ENCODE data around the gene RNF130.

RNF130 gene

GRCh38 chr5:180071531-180072255, at the start of gene RNF130:
TSS of gene RNF130 (minus strand) at chr5:180071759. CDS start at chr5:180071702, 57 bp downstream.
- peak; percentile 81 to 85 for DNase-seq (ENCODE audit: low read depth in 2 of 2)

DNA sequence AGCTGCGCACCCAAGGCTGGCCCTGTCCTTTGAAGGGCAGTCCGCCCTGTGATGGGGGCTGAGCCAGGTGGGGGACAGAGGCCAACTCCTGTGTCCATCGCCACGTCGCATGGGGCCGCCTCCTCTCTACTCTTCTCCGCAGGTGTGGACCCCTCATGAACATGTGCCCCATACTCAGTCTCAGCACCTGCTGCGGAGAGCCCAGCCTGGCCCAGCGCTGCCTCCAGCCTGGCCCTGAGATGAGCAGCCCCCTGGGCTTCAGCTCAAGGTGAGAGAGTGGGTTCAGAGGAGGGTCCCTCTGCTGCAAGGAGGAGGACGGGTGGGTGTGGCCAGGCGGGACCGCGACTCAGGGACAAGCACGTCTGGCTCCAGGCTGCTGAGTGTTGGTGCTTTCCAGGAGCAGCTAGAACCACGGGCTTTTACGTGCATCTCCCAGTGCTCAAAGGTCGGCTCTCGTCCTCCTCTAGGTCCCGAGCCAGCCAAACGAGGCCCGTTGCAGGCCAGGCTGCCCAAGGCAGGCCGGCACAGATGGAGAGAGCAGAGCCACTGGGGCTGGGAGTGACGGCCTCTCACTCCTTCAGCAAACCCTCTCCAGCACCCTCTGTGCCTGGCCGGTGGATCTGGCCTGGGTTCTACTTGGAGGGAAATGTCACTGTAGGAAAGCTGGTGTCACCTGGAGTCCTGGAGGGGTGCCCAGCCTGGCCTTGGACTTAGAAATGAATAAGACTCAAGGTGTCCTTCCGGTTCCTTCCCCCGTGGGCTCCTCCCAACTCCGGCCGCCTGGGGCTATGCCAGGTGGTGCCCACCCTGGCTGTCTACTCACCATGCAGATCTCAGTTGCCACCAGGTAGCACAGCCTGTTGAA, 48.9 kb upstream of the RNF130 start:
- DNase-seq (ENCODE audit: low read depth in 2 of 2) = no peak

- no peak for DNase-seq (ENCODE audit: low read depth in 2 of 2)
Measured at GRCh38 chr5:180119903-180120236, 48.3 kb upstream of the RNF130 start.

GRCh38 chr5:180119031-180119902, 47.7 kb upstream of the RNF130 start:
- no peak for DNase-seq (ENCODE audit: low read depth in 2 of 2)

DNA sequence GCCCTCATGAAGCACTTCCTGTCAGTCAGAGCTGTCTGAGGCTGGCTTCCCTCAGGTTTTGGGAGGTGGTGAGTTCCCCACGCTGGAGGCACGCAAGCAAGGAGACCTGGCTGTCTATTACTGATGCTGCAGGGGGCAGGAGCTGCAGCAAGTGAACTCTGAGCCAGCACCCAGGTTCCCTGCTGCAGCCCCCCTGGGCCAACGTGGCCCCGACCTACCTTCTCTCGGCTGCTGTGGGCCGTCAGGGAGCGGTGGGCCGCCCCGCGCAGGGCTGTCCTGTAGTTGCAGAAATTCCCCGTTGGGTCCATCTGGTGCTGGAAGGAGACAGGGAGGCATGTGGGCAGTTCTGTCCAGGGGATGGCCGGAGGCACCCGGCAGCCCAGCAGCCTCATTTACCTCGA, 46.8 kb upstream of the RNF130 start:
- no peak for DNase-seq (ENCODE audit: low read depth in 2 of 2)

DNA sequence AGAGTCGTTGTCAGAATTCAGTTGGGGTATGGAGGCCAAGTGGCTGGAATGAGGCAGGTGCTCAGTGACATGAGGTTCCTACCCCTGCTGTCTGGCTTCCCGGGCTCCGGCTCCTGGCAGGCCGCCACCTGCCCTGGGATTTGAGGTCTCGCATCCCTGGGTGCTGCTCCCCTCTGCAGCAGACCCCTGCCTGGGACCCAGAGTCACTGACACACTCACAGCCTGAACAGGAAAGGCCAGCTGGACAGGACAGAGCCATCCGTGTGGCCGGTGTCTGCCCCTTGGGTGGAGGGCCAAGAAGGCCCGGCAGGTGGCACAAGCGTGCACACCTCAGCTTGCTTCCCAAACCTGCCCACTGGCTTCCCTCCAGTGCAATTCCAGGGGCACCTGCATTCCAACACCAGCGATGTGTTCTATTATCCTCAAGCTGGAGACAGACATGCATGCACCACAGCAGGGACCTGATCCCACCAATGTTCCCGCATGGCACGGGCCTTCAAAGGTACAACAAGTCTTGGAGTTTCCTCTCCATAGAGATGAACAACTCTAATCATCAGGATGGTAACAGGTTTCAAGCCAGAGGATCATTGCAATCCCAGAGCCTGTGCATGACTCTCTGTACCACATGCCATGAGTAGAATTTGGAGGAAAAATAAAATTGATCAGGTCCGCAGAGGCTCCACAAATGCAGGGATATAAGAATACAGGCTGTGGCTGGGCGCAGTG, 45.6 kb upstream of the RNF130 start:
- DNase-seq (ENCODE audit: low read depth in 2 of 2) = no peak

DNA sequence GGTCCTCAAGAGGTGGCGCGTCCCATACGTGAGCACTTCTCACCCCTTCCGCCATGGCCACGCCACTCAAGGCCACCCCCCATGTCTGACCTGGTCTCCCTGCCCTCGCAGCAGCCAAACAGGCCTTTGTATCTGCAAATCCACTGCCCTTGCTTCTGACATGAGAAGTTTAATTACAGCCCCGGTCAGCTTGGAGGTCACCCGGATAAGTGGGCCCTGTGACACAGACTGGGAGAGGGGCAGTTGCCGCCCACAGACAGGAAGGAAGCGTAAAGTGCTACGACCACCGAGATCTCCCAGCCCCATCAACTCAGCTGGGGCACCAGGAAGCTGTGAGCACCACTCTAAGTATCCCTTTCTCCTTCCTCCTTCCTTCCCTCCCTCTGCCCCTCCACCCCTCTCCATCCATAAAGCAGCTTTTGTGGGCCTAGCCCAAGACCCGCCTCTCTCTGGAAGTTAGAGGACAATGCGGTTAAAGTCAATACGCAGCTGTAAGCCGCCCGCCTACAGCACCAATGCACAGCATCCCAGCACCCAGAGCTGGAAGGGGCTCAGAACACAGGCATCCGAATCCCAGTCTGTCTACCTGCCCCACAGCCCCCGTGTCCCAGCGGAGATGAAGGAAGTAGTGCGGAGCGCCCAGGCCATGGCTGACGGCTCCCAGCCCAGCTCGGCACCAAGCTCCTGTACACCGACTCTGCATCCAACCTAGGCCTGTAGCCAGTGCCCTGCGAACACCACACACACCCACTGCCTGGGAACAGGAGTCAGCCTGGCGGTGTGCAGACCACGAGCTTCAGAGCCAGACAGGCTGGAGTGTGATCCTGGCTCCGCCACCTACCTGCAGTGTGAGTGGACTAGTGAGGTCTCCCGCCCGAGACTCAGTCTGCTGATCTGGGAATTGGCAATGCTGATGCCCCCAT, 44.8 kb upstream of the RNF130 start:
- DNase-seq (ENCODE audit: low read depth in 2 of 2) = no peak

DNA sequence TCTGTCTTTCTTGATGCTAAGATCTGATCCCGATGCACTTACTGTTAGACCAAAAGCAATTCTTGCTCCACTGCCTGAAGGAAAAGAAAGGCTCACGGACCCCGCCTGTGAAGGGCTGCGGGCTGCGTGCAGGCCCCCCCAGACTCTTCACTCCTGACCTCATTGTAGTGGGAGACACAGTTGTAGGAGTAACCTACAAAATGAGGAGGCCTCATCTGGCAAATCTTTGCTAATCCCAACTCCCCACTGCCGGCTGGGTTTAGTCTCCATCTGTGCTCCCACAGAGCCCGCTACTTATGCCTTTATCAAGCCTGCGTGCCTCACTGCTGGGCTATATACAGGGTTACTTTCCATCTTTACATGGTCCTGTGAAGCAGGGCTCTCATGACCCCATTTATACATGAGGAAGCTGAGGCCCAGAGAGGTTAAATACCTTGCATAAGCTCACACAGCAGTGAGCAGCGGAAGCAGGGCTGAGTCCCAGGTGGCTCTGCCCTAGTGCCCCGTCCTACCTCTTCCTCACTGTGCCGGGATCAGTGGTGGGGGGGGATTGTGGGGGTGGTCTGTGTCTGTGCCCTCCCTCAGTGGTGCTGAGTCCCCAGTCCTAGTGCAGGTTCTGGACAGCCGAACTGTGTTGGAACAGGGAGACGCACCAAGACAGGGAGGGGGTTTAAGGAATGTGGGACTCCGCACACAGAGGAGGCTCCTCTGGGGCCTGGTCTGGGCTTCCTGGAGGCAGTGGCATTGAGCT, 43.9 kb upstream of the RNF130 start:
- DNase-seq (ENCODE audit: low read depth in 2 of 2) = no peak

DNA sequence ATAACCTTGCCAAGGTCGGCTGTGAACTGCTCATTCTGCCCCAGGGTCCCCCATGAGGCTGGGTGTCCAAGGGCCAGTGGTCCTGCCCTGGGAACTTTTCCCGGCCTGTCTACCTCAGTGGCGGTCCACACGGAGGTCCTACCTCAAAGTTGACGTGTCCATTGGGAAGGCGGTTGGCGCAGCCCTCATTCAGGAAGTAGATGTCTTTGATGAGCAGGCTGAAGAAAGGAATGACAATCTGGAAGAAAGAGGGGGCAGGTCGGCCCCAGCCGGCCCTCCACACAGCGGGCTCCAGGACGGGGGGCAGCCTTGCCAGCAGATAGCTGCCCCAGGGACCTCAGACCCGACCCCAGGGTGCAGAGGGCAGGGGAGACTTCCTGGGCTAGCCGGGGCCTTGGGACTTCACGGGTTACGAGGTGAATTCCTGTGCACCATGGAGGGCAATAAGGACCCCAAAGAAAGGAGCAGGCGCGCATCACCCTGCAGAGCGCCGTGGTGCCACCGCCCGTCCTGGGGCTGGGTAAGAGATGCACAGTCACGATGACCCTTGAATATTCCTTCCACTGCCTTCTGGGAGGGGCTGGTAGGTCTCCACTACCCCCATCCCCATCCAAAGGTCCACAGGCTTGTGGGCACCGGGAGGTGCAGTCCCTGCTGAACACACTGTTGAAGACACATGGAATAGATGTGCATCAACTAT, 42.9 kb upstream of the RNF130 start:
- DNase-seq (ENCODE audit: low read depth in 2 of 2) = no peak

GRCh38 chr5:180113660-180114303, 42.2 kb upstream of the RNF130 start:
- no peak for DNase-seq (ENCODE audit: low read depth in 2 of 2)

- no peak for DNase-seq (ENCODE audit: low read depth in 2 of 2)
Measured at GRCh38 chr5:180112181-180112861, 40.8 kb upstream of the RNF130 start.

- DNase-seq (ENCODE audit: low read depth in 2 of 2) = no peak
Measured at GRCh38 chr5:180111273-180112002, 39.9 kb upstream of the RNF130 start.

DNA sequence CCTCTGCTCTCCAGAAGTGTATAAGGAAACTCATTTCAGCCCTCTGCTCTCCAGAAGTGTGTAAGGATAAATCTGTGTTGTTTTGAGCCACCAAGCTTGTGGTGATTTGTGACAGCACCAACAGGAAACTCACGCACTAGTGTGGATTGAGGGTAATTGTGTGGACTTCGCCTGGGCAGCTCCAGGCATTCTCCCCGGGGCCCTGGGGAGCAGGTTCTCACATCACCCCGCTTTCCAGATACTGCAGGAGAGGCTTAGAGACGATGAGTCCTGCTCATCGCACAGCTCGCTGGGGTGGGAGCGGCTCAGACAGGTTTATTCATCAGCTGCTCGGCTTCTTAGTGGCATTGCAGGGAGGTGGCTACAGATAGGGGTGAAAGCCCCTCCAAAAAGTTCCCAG, 38.4 kb upstream of the RNF130 start:
- no peak for DNase-seq (ENCODE audit: low read depth in 2 of 2)

- no peak for DNase-seq (ENCODE audit: low read depth in 2 of 2)
Measured at GRCh38 chr5:180107005-180107404, 35.4 kb upstream of the RNF130 start.

DNA sequence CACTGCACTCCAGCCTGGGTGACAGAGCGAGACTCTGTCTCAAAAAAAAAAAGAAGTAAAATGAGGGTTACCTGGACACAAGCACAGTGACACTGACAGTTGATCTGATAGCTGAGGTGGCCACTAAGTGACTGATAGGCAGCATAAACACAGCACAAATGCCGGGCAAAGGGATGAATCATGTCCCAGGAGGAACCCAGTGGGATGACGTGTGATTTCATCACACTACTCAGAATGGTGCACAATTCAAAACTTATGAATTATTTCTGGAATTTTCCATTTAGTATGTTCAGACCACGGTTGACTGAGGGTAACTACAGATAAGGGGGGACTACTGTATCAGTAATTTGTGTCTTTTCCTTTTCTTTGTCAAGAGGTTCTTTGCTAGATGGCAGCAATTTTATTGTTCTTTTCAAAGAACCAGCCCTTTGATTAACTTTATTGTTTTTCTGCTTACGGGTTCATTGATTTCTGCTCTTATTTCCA, 34.3 kb upstream of the RNF130 start:
- DNase-seq (ENCODE audit: low read depth in 2 of 2) = no peak

- DNase-seq (ENCODE audit: low read depth in 2 of 2) = no peak
Measured at GRCh38 chr5:180104168-180104530, 32.6 kb upstream of the RNF130 start.

DNA sequence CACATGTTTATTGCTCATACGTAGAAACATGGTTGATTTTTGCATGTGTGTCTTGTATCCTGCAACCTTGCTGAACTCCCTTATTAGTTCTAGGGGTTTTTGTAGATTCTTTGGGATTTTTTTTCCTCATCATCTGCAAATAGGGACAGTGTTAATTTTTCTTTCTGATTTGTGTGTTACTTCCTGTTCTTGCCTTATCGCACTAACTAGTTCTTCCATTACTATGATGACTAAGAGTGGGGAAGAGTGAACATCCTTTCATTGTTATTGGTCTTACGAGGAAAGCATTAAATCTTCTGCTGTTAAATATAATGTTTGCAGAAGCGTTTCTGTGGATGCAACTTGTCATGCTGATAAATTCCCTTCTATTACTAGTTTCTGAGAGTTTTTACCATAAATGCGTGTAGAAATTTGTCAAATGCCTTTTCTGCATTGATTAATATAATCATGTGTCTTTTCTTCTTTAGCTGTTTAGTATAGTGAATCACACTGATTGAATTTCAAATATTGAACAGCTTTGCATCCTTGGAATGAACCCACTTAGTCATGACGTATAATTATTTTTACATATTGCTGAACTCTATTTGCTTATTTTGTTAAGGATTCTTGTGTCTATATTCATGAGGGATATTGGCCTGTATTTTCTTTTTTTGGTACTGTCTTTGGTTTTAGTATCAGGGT, 32.1 kb upstream of the RNF130 start:
- DNase-seq (ENCODE audit: low read depth in 2 of 2) = no peak

Measured in stimulated activated CD4-positive, alpha-beta T cell treated with anti-CD3 and anti-CD28 coated beads, Interleukin-4, amount 100 ng/mL, for 48 hours (primary cell).